Natural killer cell (primary cell): ENCODE measurements around the gene FGB. TPM values are rescaled to one million over a fixed set of nuclear protein-coding genes. Genes with fewer than 3 reads are reported as not detected.

Source experiments
- ATAC-seq, 3 donors: fragments of 150-1000 bp in 2 of 3; fragments of 200-7000 bp in 1 of 3; cut with Tn5 transposase; 1 replicate in 1 of 3; 2 replicates in 2 of 3; pipeline ENCODE4 v1.10.0; 2021; ENCODE audit warnings: mild to moderate bottlenecking in 2 of 3, moderate library complexity in 2 of 3
- DNase-seq, 2 donors: peaks; one replicate each; pipeline versions ENCODE4 v3.0.0 to v3.0.0-alpha.2; 2013 to 2021; ENCODE audit warnings: mixed read lengths in 1 of 2
- H3K27ac ChIP-seq: one replicate; pipeline ENCODE4 v1.5.1; 2013; ENCODE audit warnings: mild to moderate bottlenecking, low read length
- H3K27me3 ChIP-seq: one replicate; pipeline ENCODE4 v1.6.1; 2013; ENCODE audit warnings: low read length; ENCODE audit not compliant: control insufficient read depth, insufficient read depth
- H3K36me3 ChIP-seq: one replicate; pipeline ENCODE4 v1.6.1; 2013; ENCODE audit warnings: low read length; ENCODE audit not compliant: control insufficient read depth, insufficient read depth
- H3K4me1 ChIP-seq: one replicate; pipeline ENCODE4 v1.6.1; 2013; ENCODE audit warnings: low read length; ENCODE audit not compliant: control insufficient read depth, insufficient read depth
- H3K4me3 ChIP-seq: one replicate; pipeline ENCODE4 v1.5.1; 2013; ENCODE audit warnings: low read length
- H3K9me3 ChIP-seq: one replicate; pipeline ENCODE4 v1.6.1; 2013; ENCODE audit warnings: low read length; ENCODE audit not compliant: control insufficient read depth, insufficient read depth
- H3K27ac Mint-ChIP-seq, 2 donors: one replicate each; pipeline ENCODE4 v1.8.0; 2022; ENCODE audit warnings: mild to moderate bottlenecking in 2 of 2, mixed read lengths in 2 of 2, moderate library complexity in 1 of 2
- H3K27me3 Mint-ChIP-seq, 2 donors: one replicate each; pipeline ENCODE4 v1.8.0; 2022; ENCODE audit warnings: low read depth in 2 of 2, mixed read lengths in 2 of 2
- H3K36me3 Mint-ChIP-seq: one replicate; pipeline ENCODE4 v1.8.0; 2022; ENCODE audit warnings: mixed read lengths
- H3K4me1 Mint-ChIP-seq, 2 donors: one replicate each; pipeline ENCODE4 v1.8.0; 2022; ENCODE audit warnings: mixed read lengths in 2 of 2
- H3K4me3 Mint-ChIP-seq: one replicate; pipeline ENCODE4 v1.8.0; 2022; ENCODE audit warnings: mild to moderate bottlenecking, moderate library complexity, mixed read lengths
- H3K9me3 Mint-ChIP-seq, 2 donors: one replicate each; pipeline ENCODE4 v1.8.0; 2022; ENCODE audit warnings: mixed read lengths in 2 of 2
- WGBS: methylation state at CpG from one replicate; pipeline ENCODE4 v1.1.7; 2013; ENCODE audit warnings: missing lambda C conversion rate; ENCODE audit not compliant: insufficient coverage; 5-methylcytosine and 5-hydroxymethylcytosine counted together
- intact Hi-C: fragments of 100-400 bp; cut with micrococcal nuclease; formaldehyde crosslinking; loops from one replicate; pipeline ENCODE4 v1.14.2; 2022
- total RNA-seq, 4 donors: library from RNA; stranded (reverse); fragments of 120-200 nt in 1 of 4; gene quantifications; one replicate each; pipeline versions ENCODE4 v1.2.3 to v1.2.4, GENCODE V29; 2013 to 2022
- TF ChIP-seq, protein P1 (sequence below): fragments of 200-600 bp; IDR thresholded peaks from one replicate; pipeline ENCODE4 v1.8.0; 2022; ENCODE audit warnings: antibody characterized with exemption

Gene FGB
- total RNA-seq, 3 donors from 2014 or later (not counting 1 experiment from before 2014, with no cell fraction given), result not detected

DNA sequence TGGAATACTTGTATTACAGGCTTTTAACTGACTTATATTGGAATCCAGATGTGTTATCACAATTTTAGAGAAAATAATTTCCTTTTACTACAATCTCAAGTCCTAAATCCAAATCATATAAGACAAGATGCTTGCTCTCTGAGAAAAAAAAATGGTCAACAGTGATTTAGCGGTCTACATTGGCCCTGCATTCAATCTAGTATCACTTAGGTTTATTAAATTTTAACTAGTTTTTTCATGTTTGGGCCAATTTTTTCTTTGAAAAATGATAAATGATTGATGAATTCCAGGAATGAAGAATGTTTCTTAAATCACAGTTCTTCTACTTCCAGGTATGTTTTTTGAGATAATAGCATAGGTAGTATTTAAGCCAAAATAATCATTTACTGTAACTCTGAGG lies 52.4 kb downstream of the FGB start:
- WGBS, result no CpG with 5 or more reads among the region's 1 CpG
- DNase-seq, result no peak
- ATAC-seq, result no peak
- no peak overlapping the region for H3K4me3 ChIP-seq
- H3K9me3 ChIP-seq, result no peaks in the 10 kb centered on the region
- no peaks in the 10 kb centered on the region for H3K36me3 ChIP-seq
- H3K9me3 Mint-ChIP-seq, result no peaks in the 10 kb centered on the region
- no peaks in the 10 kb centered on the region for H3K27me3 ChIP-seq
- H3K4me1 ChIP-seq, result peaks cover 3% of the 10 kb centered on the region
- no peak overlapping the region for H3K27ac ChIP-seq
- H3K4me1 Mint-ChIP-seq, result peaks cover 8 to 10% of the 10 kb centered on the region in 2 donors
- H3K27me3 Mint-ChIP-seq, result no peaks in the 10 kb centered on the region
- no peak overlapping the region for H3K27ac Mint-ChIP-seq
- TF ChIP-seq, protein P1, sequence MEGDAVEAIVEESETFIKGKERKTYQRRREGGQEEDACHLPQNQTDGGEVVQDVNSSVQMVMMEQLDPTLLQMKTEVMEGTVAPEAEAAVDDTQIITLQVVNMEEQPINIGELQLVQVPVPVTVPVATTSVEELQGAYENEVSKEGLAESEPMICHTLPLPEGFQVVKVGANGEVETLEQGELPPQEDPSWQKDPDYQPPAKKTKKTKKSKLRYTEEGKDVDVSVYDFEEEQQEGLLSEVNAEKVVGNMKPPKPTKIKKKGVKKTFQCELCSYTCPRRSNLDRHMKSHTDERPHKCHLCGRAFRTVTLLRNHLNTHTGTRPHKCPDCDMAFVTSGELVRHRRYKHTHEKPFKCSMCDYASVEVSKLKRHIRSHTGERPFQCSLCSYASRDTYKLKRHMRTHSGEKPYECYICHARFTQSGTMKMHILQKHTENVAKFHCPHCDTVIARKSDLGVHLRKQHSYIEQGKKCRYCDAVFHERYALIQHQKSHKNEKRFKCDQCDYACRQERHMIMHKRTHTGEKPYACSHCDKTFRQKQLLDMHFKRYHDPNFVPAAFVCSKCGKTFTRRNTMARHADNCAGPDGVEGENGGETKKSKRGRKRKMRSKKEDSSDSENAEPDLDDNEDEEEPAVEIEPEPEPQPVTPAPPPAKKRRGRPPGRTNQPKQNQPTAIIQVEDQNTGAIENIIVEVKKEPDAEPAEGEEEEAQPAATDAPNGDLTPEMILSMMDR, result no peak
- H3K4me3 Mint-ChIP-seq, result no peak overlapping the region
- intact Hi-C loops, result no loop called here
- no peaks in the 10 kb centered on the region for H3K36me3 Mint-ChIP-seq

DNA sequence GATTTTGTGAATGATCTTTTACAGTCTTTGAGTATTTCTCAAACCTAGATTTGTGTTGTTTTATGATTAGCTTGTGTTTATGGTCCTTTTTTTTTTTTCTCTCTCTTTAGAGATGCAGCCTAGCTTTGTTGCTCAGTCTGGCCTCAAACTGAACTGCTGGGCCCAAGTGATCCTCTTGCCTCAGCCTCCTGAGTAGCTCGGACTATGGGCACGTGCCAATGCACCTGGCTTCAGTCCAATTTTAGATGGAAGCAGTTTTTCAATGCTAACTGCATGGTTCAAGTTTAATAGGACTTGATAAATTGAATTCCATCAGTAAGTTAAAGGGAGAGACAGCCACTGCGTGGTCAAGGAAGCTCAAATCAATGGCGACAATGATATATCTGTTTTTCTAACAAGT lies 53.5 kb downstream of the FGB start:
- H3K36me3 Mint-ChIP-seq, result no peaks in the 10 kb centered on the region
- H3K27me3 ChIP-seq, result no peaks in the 10 kb centered on the region
- H3K4me1 Mint-ChIP-seq, result peaks cover 8 to 10% of the 10 kb centered on the region in 2 donors
- H3K4me3 ChIP-seq, result no peak overlapping the region
- ATAC-seq (no peak), DNase-seq (no peak)
- no peak overlapping the region for H3K4me3 Mint-ChIP-seq
- intact Hi-C loops, result no loop called here
- TF ChIP-seq, protein P1, result no peak
- no peaks in the 10 kb centered on the region for H3K36me3 ChIP-seq
- no peaks in the 10 kb centered on the region for H3K9me3 ChIP-seq
- 70% methylated on average over 4 of the region's 4 CpGs for WGBS
- H3K27me3 Mint-ChIP-seq, result no peaks in the 10 kb centered on the region
- no peaks in the 10 kb centered on the region for H3K9me3 Mint-ChIP-seq
- no peak overlapping the region for H3K27ac Mint-ChIP-seq
- peaks cover 3% of the 10 kb centered on the region for H3K4me1 ChIP-seq
- no peak overlapping the region for H3K27ac ChIP-seq

- H3K4me3 ChIP-seq, result no peak overlapping the region
- ATAC-seq, result peak in 2 of 3 donors; percentile 44 to 55
- peak in 1 of 2 donors; percentile 6 for DNase-seq
- no peaks in the 10 kb centered on the region for H3K36me3 ChIP-seq
- peaks cover 3% of the 10 kb centered on the region for H3K4me1 ChIP-seq
- 92% methylated on average over 1 of the region's 2 CpGs for WGBS
- Mint-ChIP-seq H3K36me3 (no peaks in the 10 kb centered on the region), H3K4me3 (no peak overlapping the region), H3K9me3 (no peaks in the 10 kb centered on the region), H3K4me1 (peaks cover 8 to 10% of the 10 kb centered on the region in 2 donors), H3K27ac (no peak overlapping the region), H3K27me3 (peaks cover 0 to 4% of the 10 kb centered on the region in 2 donors)
- intact Hi-C loops, result no loop called here
- no peaks in the 10 kb centered on the region for H3K9me3 ChIP-seq
- H3K27ac ChIP-seq, result no peak overlapping the region
- H3K27me3 ChIP-seq, result no peaks in the 10 kb centered on the region
- TF ChIP-seq, protein P1, result no peak
Measured at GRCh38 chr4:154616731-154617130, 53.9 kb downstream of the FGB start.

- Mint-ChIP-seq H3K27ac (no peak overlapping the region), H3K9me3 (no peaks in the 10 kb centered on the region), H3K27me3 (peaks cover 0 to 4% of the 10 kb centered on the region in 2 donors), H3K4me1 (peaks cover 8 to 10% of the 10 kb centered on the region in 2 donors), H3K4me3 (no peak overlapping the region), H3K36me3 (no peaks in the 10 kb centered on the region)
- H3K9me3 ChIP-seq, result no peaks in the 10 kb centered on the region
- no peaks in the 10 kb centered on the region for H3K36me3 ChIP-seq
- no peak overlapping the region for H3K4me3 ChIP-seq
- peaks cover 3% of the 10 kb centered on the region for H3K4me1 ChIP-seq
- TF ChIP-seq, protein P1, result no peak
- DNase-seq (no peak), ATAC-seq (no peak)
- intact Hi-C loops, result no loop called here
- H3K27me3 ChIP-seq, result no peaks in the 10 kb centered on the region
- no peak overlapping the region for H3K27ac ChIP-seq
- WGBS, result 89% methylated on average over 2 of the region's 5 CpGs
Measured at GRCh38 chr4:154617820-154618317, 55.1 kb downstream of the FGB start.
